ENCODE results near the gene CPM. TPM values are rescaled to one million over a fixed set of nuclear protein-coding genes. Genes with fewer than 3 reads are reported as not detected.
A peak's percentile ranks its signal among the peaks of the same experiment; 100 is the strongest.

Gene CPM
- total and polyA plus RNA-seq, 2 donors (not counting 3 experiments of a cell fraction or from before 2014, with no cell fraction given): not detected

GRCh38 chr12:68844788-68845695 is 87.9 kb downstream of the CPM start:
- Histone ChIP-seq H3K27me3 (ENCODE audit: control insufficient read depth in 2 of 2, insufficient read depth in 2 of 2, low read length in 2 of 2) (no peaks in the 10 kb centered on the region), H3K79me2 (ENCODE audit: control insufficient read depth, insufficient read depth, low read length) (no peaks in the 10 kb centered on the region), H2AFZ (ENCODE audit: low read depth, low read length) (no peak overlapping the region), H3K4me1 (ENCODE audit: control insufficient read depth, extremely low read depth, insufficient read depth, low read length) (no peaks in the 10 kb centered on the region), H3K9ac (replicated peaks; ENCODE audit: extremely low read depth, insufficient read depth, low read length) (no peak overlapping the region), H4K20me1 (replicated peaks; ENCODE audit: control insufficient read depth, extremely low read depth, insufficient read depth, low read length) (peaks cover 7% of the 10 kb centered on the region), H3K27ac (ENCODE audit: insufficient read depth, low read depth, low read length) (no peak overlapping the region), H3K4me3 (replicated peaks in 1 of 3; ENCODE audit: insufficient read depth in 1 of 3, low read depth in 1 of 3, low read length in 3 of 3) (no peak overlapping the region), H3K36me3 (ENCODE audit: control insufficient read depth in 2 of 2, extremely low read depth in 1 of 2, insufficient read depth in 2 of 2, low read length in 2 of 2) (peaks cover 11 to 15% of the 10 kb centered on the region in 2 experiments), H3K9me1 (replicated peaks; ENCODE audit: control insufficient read depth, extremely low read depth, insufficient read depth, low read length) (no peaks in the 10 kb centered on the region), H3K9me3 (replicated peaks; ENCODE audit: control insufficient read depth, insufficient read depth, low read length) (no peaks in the 10 kb centered on the region), H3K4me2 (ENCODE audit: insufficient read depth, low read length) (no peak overlapping the region)
- FAIRE-seq: no peak
- no peak for TF ChIP-seq MYC (IDR thresholded peaks at IDR 0.05; ENCODE audit: low read depth, low read length)
- no peak for TF ChIP-seq POLR2A (IDR thresholded peaks at IDR 0.05; ENCODE audit: low read depth, low read length)
- no peak for TF ChIP-seq FOS (IDR thresholded peaks at IDR 0.05; ENCODE audit: borderline replicate concordance, insufficient read depth, low read length)
- POLR2A ChIA-PET: no interaction called here
- no TSS peak for BruUV-seq (replicated peaks)
- dilution Hi-C loops (cut with MboI; ENCODE audit: extremely low pct_ligation_motif_present, low sequenced_read_pairs): no loop called here
- intact Hi-C loops (cut with micrococcal nuclease): no loop called here
- CTCF ChIA-PET: interaction anchor here (0.6 to 3.1 kb wide), 4 partner anchors 9 to 42 kb away, joined by 3 to 20 read pairs (median 4); no protein-coding TSS in a partner anchor
- no peak for DNase-seq (ENCODE audit: low read depth, low spot score)

DNA sequence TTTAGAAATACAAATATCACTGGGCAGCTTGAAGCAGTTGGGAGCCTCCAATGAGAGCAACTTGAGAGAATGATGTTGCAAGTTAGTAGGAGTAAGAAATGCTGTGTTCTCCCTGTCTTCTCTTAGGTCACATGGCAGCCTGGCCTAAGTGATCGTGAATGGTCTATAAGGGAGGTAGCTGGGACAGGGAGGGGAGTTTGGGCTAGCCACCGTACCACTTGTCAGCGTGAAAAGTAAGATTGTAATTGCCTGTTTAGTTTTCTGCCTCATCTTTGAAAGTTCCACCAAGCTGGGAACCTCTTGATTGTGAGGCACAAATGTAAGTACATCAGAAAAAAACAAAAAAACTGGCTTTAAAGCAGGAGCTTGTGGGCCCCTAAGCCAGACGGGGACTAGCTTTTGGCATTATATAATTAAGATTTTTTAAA is 88.6 kb downstream of the CPM start:
- intact Hi-C loops (cut with micrococcal nuclease) (no loop called here), dilution Hi-C loops (cut with MboI; ENCODE audit: extremely low pct_ligation_motif_present, low sequenced_read_pairs) (no loop called here)
- DNase-seq (ENCODE audit: low read depth, low spot score) (no peak), FAIRE-seq (no peak)
- Histone ChIP-seq H3K4me2 (ENCODE audit: insufficient read depth, low read length) (no peak overlapping the region), H3K27ac (ENCODE audit: insufficient read depth, low read depth, low read length) (no peak overlapping the region), H3K36me3 (ENCODE audit: control insufficient read depth in 2 of 2, extremely low read depth in 1 of 2, insufficient read depth in 2 of 2, low read length in 2 of 2) (peaks cover 13 to 19% of the 10 kb centered on the region in 2 experiments), H4K20me1 (replicated peaks; ENCODE audit: control insufficient read depth, extremely low read depth, insufficient read depth, low read length) (peaks cover 7% of the 10 kb centered on the region), H3K9me1 (replicated peaks; ENCODE audit: control insufficient read depth, extremely low read depth, insufficient read depth, low read length) (no peaks in the 10 kb centered on the region), H3K9me3 (replicated peaks; ENCODE audit: control insufficient read depth, insufficient read depth, low read length) (no peaks in the 10 kb centered on the region), H3K9ac (replicated peaks; ENCODE audit: extremely low read depth, insufficient read depth, low read length) (no peak overlapping the region), H3K4me1 (ENCODE audit: control insufficient read depth, extremely low read depth, insufficient read depth, low read length) (no peaks in the 10 kb centered on the region), H3K4me3 (replicated peaks in 1 of 3; ENCODE audit: insufficient read depth in 1 of 3, low read depth in 1 of 3, low read length in 3 of 3) (no peak overlapping the region), H3K79me2 (ENCODE audit: control insufficient read depth, insufficient read depth, low read length) (no peaks in the 10 kb centered on the region), H2AFZ (ENCODE audit: low read depth, low read length) (no peak overlapping the region), H3K27me3 (ENCODE audit: control insufficient read depth in 2 of 2, insufficient read depth in 2 of 2, low read length in 2 of 2) (no peaks in the 10 kb centered on the region)
- no TSS peak for BruUV-seq (replicated peaks)
- ChIA-PET POLR2A (no interaction called here), CTCF (interaction anchor here (1.3 to 3.1 kb wide), 2 partner anchors 14 to 17 kb away, joined by 4 to 20 read pairs; no protein-coding TSS in a partner anchor)
- no peak for TF ChIP-seq MYC (IDR thresholded peaks at IDR 0.05; ENCODE audit: low read depth, low read length)
- peak; percentile 48 for TF ChIP-seq POLR2A (IDR thresholded peaks at IDR 0.05; ENCODE audit: low read depth, low read length)
- TF ChIP-seq POLR2AphosphoS5 (IDR thresholded peaks at IDR 0.05; ENCODE audit: insufficient read depth, low read depth, low read length): peak; percentile 36
